ENCODE data around the gene IL17RC.

Gene IL17RC

DNA sequence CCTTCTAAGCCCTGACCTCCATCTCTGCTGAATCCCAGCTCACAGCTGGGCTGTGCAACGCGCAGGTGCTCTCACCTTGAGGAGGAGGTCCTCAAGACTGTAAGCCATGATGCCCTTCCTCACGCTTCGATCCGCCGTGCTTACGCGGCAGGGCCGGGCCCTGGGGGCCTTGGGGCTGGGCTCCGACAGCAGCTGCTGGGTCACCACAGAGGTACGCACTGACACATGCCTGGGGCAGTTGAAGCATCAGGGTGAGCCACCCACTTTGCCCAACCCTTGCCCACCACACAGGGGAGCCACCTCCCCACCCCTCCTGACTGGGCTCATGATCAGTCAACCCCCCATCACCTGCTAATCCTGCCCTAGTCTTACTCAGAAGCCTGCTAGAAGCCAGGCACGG, 39.9 kb upstream of the IL17RC start:
- no peak for DNase-seq (ENCODE audit: low read depth)
- TF ChIP-seq, protein P1, sequence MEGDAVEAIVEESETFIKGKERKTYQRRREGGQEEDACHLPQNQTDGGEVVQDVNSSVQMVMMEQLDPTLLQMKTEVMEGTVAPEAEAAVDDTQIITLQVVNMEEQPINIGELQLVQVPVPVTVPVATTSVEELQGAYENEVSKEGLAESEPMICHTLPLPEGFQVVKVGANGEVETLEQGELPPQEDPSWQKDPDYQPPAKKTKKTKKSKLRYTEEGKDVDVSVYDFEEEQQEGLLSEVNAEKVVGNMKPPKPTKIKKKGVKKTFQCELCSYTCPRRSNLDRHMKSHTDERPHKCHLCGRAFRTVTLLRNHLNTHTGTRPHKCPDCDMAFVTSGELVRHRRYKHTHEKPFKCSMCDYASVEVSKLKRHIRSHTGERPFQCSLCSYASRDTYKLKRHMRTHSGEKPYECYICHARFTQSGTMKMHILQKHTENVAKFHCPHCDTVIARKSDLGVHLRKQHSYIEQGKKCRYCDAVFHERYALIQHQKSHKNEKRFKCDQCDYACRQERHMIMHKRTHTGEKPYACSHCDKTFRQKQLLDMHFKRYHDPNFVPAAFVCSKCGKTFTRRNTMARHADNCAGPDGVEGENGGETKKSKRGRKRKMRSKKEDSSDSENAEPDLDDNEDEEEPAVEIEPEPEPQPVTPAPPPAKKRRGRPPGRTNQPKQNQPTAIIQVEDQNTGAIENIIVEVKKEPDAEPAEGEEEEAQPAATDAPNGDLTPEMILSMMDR (IDR thresholded peaks at IDR 0.05; ENCODE audit: insufficient read depth, low read depth, low read length, missing control alignments): no peak
- H3K4me3 ChIP-seq (ENCODE audit: low read depth, low read length): no peak overlapping the region

DNA sequence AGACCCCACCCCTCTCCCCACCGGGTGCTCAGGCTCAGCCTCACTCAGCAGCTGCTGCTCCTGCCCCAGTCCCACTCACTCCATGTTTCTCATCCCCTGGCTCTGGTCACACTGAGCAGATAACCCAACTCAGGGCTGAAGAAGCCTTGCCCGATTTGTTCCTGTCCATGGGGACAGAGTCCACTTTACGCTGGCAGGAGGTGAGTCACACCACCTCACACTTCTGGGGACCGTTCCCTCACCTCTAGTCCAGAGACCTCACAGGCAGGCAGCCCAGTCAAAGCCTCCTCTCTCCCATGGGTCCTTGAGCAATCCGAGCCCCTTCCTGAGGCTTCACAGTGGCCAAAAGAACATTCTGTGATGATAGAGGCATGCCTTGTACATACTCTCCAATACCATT, 38.2 kb upstream of the IL17RC start:
- H3K4me3 ChIP-seq (ENCODE audit: low read depth, low read length): no peak overlapping the region
- DNase-seq (ENCODE audit: low read depth): no peak
- TF ChIP-seq, protein P1 (IDR thresholded peaks at IDR 0.05; ENCODE audit: insufficient read depth, low read depth, low read length, missing control alignments): no peak

DNA sequence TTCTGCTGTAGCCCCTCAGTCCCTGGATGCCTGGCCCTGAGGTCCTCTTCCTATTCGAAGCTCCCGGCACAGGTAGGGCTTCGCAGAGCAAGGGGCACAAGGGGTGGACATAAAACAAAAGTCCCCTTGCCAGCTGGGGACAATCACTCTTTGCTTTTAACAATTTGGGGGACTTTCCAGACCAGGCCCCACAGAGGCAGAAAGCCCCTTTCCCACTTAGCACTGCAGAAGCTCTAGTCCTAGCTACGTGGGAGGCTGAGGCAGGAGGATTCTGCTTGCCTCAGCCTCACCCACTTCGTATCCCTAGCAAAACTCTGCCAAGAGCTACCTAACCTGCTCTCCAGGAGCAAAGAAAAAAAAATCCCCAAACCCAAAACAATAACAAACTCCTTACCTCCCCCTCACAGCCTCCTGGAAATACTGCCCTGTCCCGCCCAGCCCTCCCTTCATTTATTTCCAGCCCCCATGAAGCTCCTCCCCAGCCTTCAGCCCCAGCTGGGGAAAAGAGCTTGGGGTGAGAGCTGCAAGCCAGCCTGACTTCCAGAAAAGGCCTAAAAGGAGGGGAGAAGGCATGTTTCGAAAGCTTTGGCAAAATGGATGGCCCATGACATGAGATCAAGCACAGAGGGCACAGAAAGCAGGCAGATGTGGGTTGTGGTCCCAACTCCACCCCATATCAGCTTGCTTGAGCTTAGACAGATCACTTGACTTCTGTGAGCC, 36.9 kb upstream of the IL17RC start, which contains the start of gene CIDEC:
CIDEC (minus strand) TSS at position 424 of the 720 bp plus-strand sequence. CDS start 1,767 bp downstream, outside the sequence.
- TF ChIP-seq, protein P1 (IDR thresholded peaks at IDR 0.05; ENCODE audit: insufficient read depth, low read depth, low read length, missing control alignments): no peak
- no peak within 1 kb of the TSS for H3K4me3 ChIP-seq (ENCODE audit: low read depth, low read length)
- peak; percentile 41 for DNase-seq (ENCODE audit: low read depth)

DNA sequence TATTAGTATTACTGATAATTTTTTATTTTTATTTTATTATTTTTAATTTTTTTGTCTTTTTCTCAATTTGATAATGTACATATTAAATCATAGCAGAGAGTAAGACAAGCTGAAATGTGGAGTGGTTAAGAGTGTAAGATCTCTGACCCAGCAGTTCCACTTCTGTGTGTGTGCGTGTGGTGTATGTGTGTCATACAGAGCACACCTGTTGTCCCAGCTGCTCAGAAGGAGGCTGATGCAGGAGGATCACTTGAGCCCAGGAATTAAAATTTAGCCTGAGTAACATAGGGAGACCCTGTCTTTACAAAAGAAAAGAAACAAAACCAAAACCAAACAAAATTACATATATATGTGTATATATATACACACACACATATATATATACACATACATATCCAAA, 35.5 kb upstream of the IL17RC start:
- no peak for DNase-seq (ENCODE audit: low read depth)
- TF ChIP-seq, protein P1 (IDR thresholded peaks at IDR 0.05; ENCODE audit: insufficient read depth, low read depth, low read length, missing control alignments): no peak
- no peak overlapping the region for H3K4me3 ChIP-seq (ENCODE audit: low read depth, low read length)

DNA sequence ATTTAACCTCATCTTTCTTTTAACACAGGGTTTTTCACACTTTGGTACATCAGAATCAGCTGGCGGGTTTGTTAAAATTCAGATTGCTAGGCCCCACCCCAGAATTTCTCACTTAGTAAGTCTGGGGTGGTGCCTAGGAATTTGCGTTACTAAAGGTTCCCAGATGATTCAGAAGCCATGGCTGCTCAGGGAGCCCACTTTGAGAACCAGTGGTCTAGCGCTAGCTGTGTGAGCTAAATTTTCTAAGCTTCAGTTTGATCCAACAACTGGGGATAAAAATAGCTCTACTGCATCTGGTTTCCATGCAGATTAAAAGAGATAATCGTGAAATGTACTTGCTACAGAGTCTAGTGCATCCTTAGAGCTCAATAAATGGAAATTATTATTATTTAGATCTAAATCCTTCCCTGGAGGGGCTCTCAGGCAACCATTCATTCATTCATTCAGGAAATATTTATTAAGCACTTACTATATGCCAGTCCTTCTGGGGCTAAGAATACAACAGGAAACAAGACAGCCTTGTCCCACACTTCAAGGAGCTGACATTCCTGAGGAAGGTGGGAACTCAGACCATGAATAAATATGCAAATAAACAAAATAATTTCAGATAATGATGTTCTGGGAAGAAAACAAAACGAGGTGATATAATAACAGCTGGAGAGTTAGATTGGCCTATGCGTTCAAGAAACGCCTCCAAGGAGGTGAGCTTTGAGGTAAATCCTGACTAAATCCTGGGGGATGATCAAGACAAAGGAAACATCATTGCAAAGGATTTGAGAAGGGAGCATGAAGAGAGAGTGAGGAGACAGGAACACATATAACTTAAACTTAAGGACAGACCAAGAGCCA, 33.0 kb upstream of the IL17RC start:
- TF ChIP-seq, protein P1 (IDR thresholded peaks at IDR 0.05; ENCODE audit: insufficient read depth, low read depth, low read length, missing control alignments): no peak
- H3K4me3 ChIP-seq (ENCODE audit: low read depth, low read length): no peak overlapping the region
- no peak for DNase-seq (ENCODE audit: low read depth)

DNA sequence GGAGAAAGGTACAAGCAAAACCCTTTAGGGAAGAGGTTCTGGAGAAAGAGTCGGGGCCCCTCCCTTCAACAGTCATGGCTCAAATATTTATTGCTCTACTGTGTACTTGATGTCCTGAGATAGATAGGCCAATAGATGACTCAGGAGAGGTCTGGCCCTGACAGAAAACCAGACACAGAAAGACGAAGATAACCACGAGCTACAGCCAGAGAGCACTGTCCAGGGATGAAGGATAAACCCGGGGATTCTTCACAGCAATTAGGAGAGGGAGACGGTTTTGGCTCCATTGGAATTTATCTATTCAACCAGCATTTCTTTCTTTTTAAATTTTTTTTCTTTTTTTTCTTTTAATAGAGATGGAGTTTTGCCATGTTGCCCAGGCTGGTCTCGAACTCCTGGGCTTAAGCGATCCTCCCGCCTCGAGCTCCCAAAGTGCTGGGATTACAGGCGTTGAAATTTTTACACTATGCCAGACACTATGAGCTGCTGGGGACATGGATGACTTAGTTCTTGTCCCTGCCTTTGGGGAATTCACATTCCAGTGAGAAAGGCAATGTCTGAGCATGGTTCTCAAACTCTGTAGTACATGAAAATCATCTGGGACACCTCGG, 32.2 kb upstream of the IL17RC start:
- no peak overlapping the region for H3K4me3 ChIP-seq (ENCODE audit: low read depth, low read length)
- TF ChIP-seq, protein P1 (IDR thresholded peaks at IDR 0.05; ENCODE audit: insufficient read depth, low read depth, low read length, missing control alignments): no peak
- no peak for DNase-seq (ENCODE audit: low read depth)
